NK-92 (cell line): ENCODE results near the gene BEGAIN.

Experiments used
- DNase-seq: peaks from one replicate; lab custom pipeline; 2025; ENCODE audit not compliant: unreplicated experiment; lab: John Stamatoyannopoulos, UW

The BEGAIN gene

DNA sequence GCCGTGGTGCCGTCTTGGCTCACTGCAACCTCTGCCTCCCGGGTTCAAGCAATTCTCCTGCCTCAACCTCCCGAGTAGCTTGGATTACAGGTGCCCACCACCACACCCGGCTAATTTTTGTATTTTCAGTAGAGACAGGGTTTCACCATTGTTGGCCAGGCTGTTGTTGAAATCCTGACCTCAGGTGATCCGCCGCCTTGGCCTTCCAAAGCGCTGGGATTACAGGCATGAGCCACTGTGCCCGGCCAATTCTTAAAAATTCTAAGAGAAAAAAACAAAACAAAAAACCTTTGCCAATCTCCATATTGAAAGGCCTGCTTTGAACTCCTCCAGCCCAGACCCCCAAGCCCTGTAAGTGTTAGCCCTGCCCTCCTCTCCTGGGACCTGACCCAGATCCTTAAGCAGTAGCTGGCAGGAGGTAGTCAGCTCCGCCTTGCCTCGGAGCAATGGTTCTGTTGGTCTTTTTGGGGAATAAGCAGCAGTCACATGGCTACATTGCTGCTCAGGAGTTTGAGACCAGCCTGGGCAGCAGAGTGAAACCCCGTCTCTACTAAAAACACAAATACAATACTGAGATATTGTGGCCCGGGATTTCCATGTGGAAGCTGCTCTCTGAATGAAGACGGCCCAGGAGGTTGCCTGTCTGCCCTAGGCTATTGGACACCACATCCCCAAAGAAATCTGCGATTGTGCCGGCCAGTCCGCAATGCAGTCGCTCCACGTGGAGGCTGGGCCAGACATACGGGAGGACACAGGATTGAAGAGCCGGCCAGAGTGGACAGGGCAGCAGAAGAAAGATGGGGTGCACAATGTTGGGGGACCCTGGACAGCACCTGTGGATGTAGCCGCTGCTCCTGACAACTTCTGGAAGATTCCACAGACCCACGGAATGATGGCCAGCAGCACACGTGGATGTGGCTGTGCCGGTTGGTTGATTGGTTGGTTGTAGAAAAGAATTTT is 28.8 kb upstream of the BEGAIN start:
- no peak for DNase-seq

DNA sequence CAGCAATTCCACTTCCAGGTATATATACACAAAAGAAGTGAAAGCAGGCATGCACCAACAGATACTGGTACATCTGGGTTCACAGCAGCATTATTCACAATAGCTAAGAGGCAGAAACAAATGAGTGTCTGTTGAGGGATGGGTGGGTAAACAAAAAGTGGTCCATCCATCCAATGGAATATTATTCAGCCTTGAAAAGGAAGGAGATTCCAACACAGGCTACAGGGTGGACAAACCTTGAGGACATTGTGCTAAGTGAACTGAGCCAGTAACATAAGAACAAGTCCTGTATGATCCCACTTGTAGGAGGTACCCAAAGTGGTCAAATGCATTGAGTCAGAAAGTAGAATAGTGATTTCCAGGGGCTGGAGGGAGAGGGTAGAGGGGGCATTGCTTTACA is 27.6 kb upstream of the BEGAIN start:
- DNase-seq = no peak

DNA sequence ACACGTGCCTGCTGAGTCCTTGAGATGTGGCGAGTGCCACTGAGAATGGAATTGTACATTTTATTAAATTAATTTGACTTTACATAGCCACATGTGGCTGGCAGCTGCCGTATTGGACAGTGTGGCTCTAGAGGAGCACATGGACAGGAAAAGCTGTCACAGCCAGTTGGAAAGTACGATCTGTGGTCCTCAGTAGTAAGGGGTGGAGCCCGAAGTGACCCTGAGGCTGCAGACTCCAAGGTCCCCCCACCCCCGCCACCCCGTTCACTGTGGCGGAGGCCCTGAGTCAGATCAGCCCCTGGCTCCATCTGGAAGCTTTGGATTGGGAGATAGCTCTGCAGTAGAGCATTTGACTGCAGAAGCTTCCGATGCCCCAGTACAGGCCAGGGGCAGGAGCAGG is 25.8 kb upstream of the BEGAIN start:
- DNase-seq = no peak

DNA sequence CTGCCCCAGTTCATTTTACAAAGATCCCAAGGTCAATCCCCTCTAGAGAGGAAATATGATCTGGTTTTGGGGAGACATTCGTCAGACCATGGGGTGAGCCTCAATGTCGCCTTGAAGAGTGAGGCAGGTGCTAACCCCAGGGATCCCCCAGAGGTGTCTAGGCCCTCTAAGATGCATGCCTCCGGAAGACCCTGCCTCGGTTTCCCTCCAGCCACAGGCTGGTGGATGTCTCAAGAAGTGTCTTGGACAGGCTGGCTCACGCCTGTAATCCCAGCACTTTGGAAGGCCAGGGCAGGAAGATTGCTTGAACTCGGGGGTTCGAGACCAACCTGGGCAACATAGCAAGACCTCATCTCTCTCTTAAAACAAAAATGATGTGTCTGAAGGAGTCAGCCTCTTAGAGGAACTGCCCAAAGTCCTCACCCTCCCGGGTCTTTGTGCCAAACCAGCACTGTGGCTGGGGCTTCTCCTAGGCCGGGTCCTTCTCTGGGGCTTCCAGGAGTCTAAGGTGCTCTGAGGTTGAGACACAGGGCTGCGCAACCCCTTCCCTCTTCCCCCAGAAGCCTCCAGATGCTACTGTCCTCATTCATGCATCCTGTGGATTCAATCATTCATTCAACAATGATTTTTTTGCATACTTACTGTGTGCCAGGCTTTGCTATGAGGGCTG is 24.7 kb upstream of the BEGAIN start:
- no peak for DNase-seq

DNA sequence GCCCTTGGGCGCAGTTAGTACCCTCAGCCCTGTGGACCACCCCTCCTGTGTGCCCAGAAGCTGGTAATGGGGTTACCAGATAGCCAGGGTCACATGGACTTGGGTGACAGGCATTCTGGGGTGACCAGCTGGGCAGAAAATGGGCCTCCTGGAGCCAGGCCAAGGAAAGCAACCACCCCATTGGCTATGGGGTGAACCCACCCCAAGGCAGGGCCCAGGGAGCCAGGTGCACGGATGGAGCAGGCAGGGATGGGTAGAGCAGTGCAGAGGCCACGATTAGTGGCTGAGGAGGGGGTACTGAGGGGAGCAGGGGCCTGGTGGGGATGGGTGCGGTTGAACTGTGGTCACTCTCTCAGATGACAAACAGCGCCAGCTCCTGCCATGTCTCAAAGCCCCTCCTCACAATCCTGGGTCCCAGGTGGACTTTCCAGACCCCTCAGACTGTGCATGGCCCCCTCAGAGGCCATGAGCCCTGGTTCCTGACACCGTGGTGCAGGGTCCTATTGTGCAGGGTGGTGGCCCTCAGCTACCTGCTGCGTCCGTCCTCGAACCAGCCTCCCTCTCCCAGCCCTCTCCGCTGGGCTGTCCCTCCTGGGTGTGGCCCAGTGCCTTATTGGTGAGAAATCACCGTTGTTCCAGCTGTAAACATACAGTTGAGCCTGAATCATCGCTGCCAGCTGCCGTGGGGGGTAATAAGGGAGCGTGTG is 23.4 kb upstream of the BEGAIN start:
- DNase-seq = no peak

GRCh38 chr14:100609941-100610391 is 22.7 kb upstream of the BEGAIN start:
- DNase-seq = no peak

GRCh38 chr14:100609331-100609870 is 22.2 kb upstream of the BEGAIN start:
- DNase-seq = no peak

DNA sequence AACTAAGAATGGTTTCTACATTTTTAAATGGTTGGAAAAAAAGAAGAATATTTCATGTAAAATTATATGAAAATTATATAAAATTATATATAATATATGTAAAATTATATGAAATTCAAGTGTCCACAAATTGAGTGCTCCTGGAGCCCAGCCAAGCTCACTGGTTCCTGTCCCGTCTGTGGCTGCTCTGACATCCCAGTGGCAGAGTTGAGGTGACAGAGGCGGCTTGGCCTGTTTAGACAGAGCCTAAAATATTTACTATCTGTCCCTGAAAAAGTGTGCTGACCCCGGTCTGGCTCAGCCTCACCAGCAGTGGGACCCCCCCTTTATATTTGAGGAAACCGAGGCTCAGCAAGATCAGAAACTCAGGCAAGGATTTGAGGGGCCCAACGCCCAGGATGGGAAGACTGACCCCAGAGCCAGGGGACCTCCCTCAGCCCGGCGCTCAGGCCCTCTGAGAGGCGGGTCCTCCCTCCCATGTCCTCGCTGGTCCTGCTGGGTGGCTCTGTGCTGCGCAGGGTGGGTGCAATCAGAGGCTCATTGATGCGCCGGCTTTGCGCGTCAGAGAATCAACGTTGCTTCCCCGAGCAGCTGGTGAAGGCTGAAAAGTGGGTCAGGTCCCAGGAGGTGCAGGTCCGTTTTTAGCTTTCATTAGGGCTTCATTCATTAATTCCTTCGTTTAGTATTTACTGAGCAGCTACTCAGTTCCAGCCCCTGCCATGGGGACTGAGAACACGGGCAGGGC is 21.5 kb upstream of the BEGAIN start:
- no peak for DNase-seq

DNA sequence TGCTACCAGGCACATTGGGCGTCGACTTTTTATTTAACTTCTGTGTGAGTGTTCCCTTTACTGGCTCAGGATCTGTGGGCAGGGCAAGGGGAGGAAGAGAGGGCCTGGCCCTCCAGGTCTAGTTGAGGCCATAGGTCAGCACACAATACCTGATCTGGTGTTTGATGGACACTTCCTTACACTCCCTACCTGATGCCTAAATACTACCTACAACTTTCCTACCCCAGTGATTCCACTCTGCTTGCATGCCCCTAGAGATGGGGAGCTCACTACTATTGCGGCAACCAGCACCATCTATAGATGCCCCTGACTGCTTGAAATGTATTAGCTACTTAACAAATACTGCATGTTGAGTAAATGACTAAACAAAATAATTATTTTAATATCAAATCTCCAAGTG is 20.8 kb upstream of the BEGAIN start:
- DNase-seq = no peak

DNA sequence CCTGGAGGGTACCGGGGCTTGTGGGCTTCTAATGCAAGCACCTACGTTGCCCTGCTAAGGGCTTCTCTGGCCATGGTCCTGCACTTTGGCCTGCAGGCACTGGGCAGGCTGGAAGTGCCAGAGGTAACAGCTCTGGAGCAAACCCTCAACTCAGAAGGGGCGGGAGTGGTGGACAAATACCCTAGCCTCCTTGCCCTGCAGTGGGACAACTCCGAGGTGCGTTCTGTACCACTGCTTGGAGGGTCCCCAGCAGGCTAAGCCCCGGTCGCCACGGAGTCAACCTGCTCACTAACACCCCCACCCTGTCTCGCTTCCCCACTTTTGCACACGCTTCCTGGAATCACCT is 20.4 kb upstream of the BEGAIN start:
- DNase-seq = no peak

- DNase-seq = no peak
Observed at GRCh38 chr14:100606687-100607610, 19.7 kb upstream of the BEGAIN start.

DNA sequence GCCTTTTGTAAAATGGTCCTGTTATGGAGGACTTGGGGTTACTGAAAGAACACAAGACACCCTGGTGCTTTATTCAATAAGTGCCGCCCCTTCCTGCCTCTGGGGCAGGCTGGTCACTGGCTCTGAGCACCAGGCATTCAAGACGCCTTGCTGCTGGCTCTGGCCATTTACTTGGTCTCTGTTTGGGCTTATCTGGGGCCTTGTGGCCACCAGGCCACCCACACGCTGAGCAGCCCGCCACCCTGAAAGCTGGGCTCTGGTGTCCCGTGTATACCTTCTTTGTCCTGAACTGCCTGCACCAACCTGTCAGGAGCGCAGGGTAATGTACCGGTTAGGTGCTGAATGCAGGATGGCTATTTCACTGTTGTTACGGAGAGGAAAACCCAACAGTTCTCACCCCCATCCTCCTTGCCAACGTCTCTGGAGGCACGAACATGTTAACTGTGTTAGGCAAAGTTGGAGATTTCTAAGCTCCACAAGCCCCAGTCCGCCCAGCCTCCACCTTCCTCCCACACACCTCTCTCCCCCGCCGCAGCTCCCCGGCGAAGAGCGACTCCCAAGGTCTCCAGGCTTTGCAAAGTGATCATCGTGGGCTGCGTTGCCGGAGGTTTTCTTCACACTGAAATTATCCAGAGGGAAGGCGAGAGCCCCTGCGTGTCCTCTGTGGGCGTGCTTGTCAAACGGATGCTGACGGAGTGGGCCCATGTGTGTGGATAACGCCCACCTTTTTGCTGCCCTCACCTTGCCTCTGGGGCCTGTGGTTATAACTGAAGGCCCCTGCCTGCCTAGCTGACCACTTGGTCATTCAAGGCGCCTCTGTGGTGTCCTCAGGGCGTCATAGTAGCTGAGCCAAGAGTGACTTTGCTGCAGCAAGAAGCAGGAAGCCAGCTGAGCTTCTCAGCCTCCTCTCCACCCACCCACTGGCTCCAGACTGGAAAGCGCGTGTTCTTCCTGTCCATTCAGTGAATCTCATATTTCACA is 18.8 kb upstream of the BEGAIN start:
- DNase-seq = no peak

DNA sequence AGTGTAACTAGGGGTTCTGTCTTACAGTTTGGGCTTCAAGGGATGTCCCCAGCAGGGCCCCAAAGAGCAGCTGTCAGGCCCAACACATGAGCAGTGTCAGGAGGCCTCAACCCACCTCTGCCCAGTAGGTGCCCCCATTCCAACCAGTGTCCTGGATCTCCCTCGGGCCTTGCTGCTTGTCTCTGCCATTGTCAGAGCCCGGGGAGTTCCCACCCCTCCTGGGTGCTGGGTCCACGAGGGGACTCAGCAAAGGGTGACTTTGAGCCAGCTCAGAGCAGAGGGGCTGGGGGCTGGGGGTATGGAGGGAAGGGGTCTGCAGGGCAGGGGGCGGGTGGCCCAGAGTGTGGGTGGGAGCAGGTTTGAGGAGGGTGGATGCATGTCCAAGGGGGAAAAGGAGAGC is 18.0 kb upstream of the BEGAIN start:
- no peak for DNase-seq

GRCh38 chr14:100604709-100605108 is 17.5 kb upstream of the BEGAIN start:
- DNase-seq = no peak

GRCh38 chr14:100604121-100604501 is 16.9 kb upstream of the BEGAIN start:
- DNase-seq = no peak

DNA sequence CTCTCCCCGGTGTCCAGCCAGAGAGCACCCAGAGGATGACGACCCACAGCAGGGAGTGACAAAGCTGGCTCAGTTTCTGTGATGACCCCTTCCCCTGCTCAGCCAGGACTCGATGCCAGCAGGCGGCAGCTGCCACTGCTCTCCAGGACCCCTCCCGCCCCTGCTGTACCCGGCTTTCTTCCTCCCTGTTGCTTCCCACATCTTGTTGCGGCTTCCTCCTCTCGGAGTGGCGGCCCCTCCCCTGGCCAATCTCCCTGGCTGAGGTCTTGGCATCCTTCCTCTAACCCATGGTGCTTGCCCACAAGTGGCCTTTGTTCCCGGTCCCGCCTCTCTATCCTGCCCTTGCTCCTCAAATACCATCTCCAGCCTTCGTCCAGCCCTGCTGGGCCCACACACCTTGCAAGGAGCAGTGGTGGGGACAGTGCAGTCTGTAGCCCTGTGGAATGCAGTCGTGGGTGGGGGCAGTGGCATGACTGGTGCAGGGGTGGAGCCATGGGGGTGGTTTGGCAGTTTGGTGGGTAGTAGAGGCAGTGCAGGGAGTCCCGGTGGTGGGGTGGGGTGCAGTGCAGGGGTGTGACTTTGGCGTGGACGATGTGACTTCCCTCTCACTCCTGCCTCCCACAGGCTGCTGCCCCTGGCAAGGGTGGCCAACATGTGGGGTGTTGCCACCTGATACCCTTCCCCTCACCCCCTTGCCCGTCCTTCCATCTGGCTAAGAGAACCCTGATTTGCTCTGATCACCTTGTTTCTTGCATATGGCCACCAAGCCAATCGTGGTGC is 16.3 kb upstream of the BEGAIN start:
- no peak for DNase-seq

DNA sequence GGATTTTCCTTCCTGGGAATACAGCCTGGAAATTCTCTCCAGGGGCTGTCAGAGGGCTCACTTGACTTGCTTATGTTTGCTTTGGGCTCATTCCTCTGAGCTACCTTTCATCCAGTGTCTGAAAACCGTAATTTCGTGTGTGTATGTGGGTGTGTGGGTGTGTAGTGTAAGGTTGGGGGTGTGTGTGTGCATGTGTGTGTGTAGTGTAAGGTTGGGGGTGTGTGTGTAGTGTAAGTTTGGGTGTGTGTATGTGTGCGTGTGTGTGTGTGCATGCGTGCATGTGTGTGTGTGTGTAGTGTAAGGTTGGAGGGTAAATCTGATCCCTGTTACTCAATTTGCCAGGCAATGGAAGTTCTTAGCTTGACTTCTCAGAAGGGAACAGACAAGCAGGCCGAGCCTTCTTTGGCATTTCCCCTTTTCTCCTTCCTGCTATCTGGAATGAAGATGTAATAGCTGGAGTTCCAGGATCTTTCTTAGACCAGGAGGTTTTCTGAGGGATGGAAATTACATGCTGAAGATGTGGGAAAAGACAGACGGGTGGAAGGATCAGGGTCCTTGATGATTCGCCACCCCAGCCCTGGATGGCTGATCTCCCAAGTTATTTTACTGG is 15.5 kb upstream of the BEGAIN start:
- DNase-seq = no peak
